ENCODE data around the gene PCAT7.

The PCAT7 gene

GRCh38 chr9:94599102-94599501 lies 44.2 kb downstream of the PCAT7 start:
- Histone ChIP-seq H3K27ac (replicated peaks; ENCODE audit: low read length) (no peak overlapping the region), H4K8ac (ENCODE audit: low read depth, low read length) (no peak overlapping the region), H2AFZ (ENCODE audit: low read length) (no peak overlapping the region), H2BK5ac (ENCODE audit: low read length) (no peak overlapping the region), H3K4ac (ENCODE audit: low read length) (no peak overlapping the region), H3K9ac (ENCODE audit: low read depth, low read length, poor library complexity) (no peak overlapping the region), H3K36me3 (replicated peaks in 1 of 2; ENCODE audit: control insufficient read depth in 2 of 2, insufficient read depth in 2 of 2, low read length in 2 of 2) (no peaks in the 10 kb centered on the region), H4K91ac (ENCODE audit: low read depth, low read length, poor library complexity) (no peak overlapping the region), H3K14ac (ENCODE audit: low read length) (no peak overlapping the region), H2BK12ac (ENCODE audit: low read length) (no peak overlapping the region), H2BK120ac (ENCODE audit: low read depth, low read length) (no peak overlapping the region), H3K9me3 (replicated peaks in 1 of 2; ENCODE audit: control insufficient read depth in 2 of 2, insufficient read depth in 1 of 2, low read depth in 1 of 2, low read length in 2 of 2) (no peaks in the 10 kb centered on the region), H2AK5ac (ENCODE audit: low read depth, low read length) (no peak overlapping the region), H3K4me2 (ENCODE audit: insufficient read depth, low read length, poor library complexity, severe bottlenecking) (no peak overlapping the region), H3K23ac (ENCODE audit: low read depth, low read length, poor library complexity) (no peak overlapping the region), H3K4me3 (ENCODE audit: low read length in 2 of 2) (no peak overlapping the region), H3K79me1 (ENCODE audit: low read depth, low read length) (no peaks in the 10 kb centered on the region), H3K18ac (ENCODE audit: low read length) (no peak overlapping the region), H2BK15ac (ENCODE audit: low read length) (no peak overlapping the region), H3K27me3 (ENCODE audit: control insufficient read depth in 3 of 3, insufficient read depth in 3 of 3, low read depth in 1 of 3, low read length in 3 of 3) (peaks cover 0 to 8% (median 0%) of the 10 kb centered on the region in 3 experiments), H3K4me1 (ENCODE audit: control insufficient read depth in 2 of 2, insufficient read depth in 1 of 2, low read depth in 1 of 2, low read length in 2 of 2) (peaks cover 0 to 2% of the 10 kb centered on the region in 2 donors)
- WGBS, 2 donors (ENCODE audit: extremely low coverage in 2 of 2, insufficient read length in 2 of 2, insufficient replicate concordance in 1 of 2) = no CpG with 5 or more reads among the region's 7 CpGs
- no peak for DNase-seq (ENCODE audit: low spot score)

- Histone ChIP-seq H3K36me3 (replicated peaks in 1 of 2; ENCODE audit: control insufficient read depth in 2 of 2, insufficient read depth in 2 of 2, low read length in 2 of 2) (no peaks in the 10 kb centered on the region), H2AFZ (ENCODE audit: low read length) (peak overlapping the region; percentile 23), H2BK5ac (ENCODE audit: low read length) (peak overlapping the region; percentile 32), H2BK120ac (ENCODE audit: low read depth, low read length) (no peak overlapping the region), H4K8ac (ENCODE audit: low read depth, low read length) (no peak overlapping the region), H3K27ac (replicated peaks; ENCODE audit: low read length) (no peak overlapping the region), H3K4me2 (ENCODE audit: insufficient read depth, low read length, poor library complexity, severe bottlenecking) (no peak overlapping the region), H2BK15ac (ENCODE audit: low read length) (no peak overlapping the region), H3K18ac (ENCODE audit: low read length) (no peak overlapping the region), H2BK12ac (ENCODE audit: low read length) (no peak overlapping the region), H3K4me3 (ENCODE audit: low read length in 2 of 2) (no peak overlapping the region), H3K4ac (ENCODE audit: low read length) (no peak overlapping the region), H3K23ac (ENCODE audit: low read depth, low read length, poor library complexity) (no peak overlapping the region), H4K91ac (ENCODE audit: low read depth, low read length, poor library complexity) (no peak overlapping the region), H3K4me1 (ENCODE audit: control insufficient read depth in 2 of 2, insufficient read depth in 1 of 2, low read depth in 1 of 2, low read length in 2 of 2) (peaks cover 0 to 2% of the 10 kb centered on the region in 2 donors), H3K9ac (ENCODE audit: low read depth, low read length, poor library complexity) (no peak overlapping the region), H3K27me3 (ENCODE audit: control insufficient read depth in 3 of 3, insufficient read depth in 3 of 3, low read depth in 1 of 3, low read length in 3 of 3) (peaks cover 0 to 14% (median 0%) of the 10 kb centered on the region in 3 experiments), H2AK5ac (ENCODE audit: low read depth, low read length) (no peak overlapping the region), H3K9me3 (replicated peaks in 1 of 2; ENCODE audit: control insufficient read depth in 2 of 2, insufficient read depth in 1 of 2, low read depth in 1 of 2, low read length in 2 of 2) (no peaks in the 10 kb centered on the region), H3K79me1 (ENCODE audit: low read depth, low read length) (no peaks in the 10 kb centered on the region), H3K14ac (ENCODE audit: low read length) (no peak overlapping the region)
- WGBS, 2 donors (ENCODE audit: extremely low coverage in 2 of 2, insufficient read length in 2 of 2, insufficient replicate concordance in 1 of 2) = no CpG with 5 or more reads among the region's 8 CpGs
- DNase-seq (ENCODE audit: low spot score) = no peak
Measured at GRCh38 chr9:94600258-94600657, 45.4 kb downstream of the PCAT7 start.

DNA sequence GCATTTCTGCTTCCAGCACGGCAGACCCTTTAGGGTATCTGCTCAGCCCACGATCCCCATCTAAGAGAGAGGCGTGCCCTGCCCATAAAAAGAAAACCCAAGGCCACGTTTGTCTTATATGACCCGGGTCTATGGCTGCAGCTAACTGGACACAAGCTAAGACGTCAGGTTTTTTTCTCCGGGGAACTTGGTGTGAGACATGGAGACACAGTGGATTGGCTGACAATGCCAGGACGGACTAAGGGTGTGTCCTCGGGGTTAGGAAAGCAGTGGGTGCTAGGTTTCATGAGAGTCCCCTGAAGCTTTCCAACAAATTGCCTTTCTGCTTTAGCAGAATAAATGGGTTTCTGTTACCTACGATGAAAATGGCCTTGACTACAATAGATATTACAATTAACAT lies 45.8 kb downstream of the PCAT7 start:
- Histone ChIP-seq H3K23ac (ENCODE audit: low read depth, low read length, poor library complexity) (no peak overlapping the region), H3K18ac (ENCODE audit: low read length) (no peak overlapping the region), H3K4me1 (ENCODE audit: control insufficient read depth in 2 of 2, insufficient read depth in 1 of 2, low read depth in 1 of 2, low read length in 2 of 2) (peaks cover 0 to 2% of the 10 kb centered on the region in 2 donors), H4K8ac (ENCODE audit: low read depth, low read length) (no peak overlapping the region), H3K36me3 (replicated peaks in 1 of 2; ENCODE audit: control insufficient read depth in 2 of 2, insufficient read depth in 2 of 2, low read length in 2 of 2) (no peaks in the 10 kb centered on the region), H2BK120ac (ENCODE audit: low read depth, low read length) (no peak overlapping the region), H3K79me1 (ENCODE audit: low read depth, low read length) (no peaks in the 10 kb centered on the region), H3K4ac (ENCODE audit: low read length) (no peak overlapping the region), H2BK12ac (ENCODE audit: low read length) (no peak overlapping the region), H3K27me3 (ENCODE audit: control insufficient read depth in 3 of 3, insufficient read depth in 3 of 3, low read depth in 1 of 3, low read length in 3 of 3) (peaks cover 0 to 19% (median 0%) of the 10 kb centered on the region in 3 experiments), H3K27ac (replicated peaks; ENCODE audit: low read length) (no peak overlapping the region), H2AK5ac (ENCODE audit: low read depth, low read length) (no peak overlapping the region), H3K9me3 (replicated peaks in 1 of 2; ENCODE audit: control insufficient read depth in 2 of 2, insufficient read depth in 1 of 2, low read depth in 1 of 2, low read length in 2 of 2) (no peaks in the 10 kb centered on the region), H2BK15ac (ENCODE audit: low read length) (no peak overlapping the region), H3K4me2 (ENCODE audit: insufficient read depth, low read length, poor library complexity, severe bottlenecking) (no peak overlapping the region), H2BK5ac (ENCODE audit: low read length) (no peak overlapping the region), H4K91ac (ENCODE audit: low read depth, low read length, poor library complexity) (no peak overlapping the region), H3K14ac (ENCODE audit: low read length) (no peak overlapping the region), H2AFZ (ENCODE audit: low read length) (peak overlapping the region; percentile 23), H3K9ac (ENCODE audit: low read depth, low read length, poor library complexity) (no peak overlapping the region), H3K4me3 (ENCODE audit: low read length in 2 of 2) (no peak overlapping the region)
- no peak for DNase-seq (ENCODE audit: low spot score)
- WGBS, 2 donors (ENCODE audit: extremely low coverage in 2 of 2, insufficient read length in 2 of 2, insufficient replicate concordance in 1 of 2) = no CpG with 5 or more reads among the region's 10 CpGs

- H3K27me3 ChIP-seq (ENCODE audit: control insufficient read depth in 3 of 3, insufficient read depth in 3 of 3, low read depth in 1 of 3, low read length in 3 of 3) = peaks cover 0 to 23% (median 0%) of the 10 kb centered on the region in 3 experiments
- H2BK15ac ChIP-seq (ENCODE audit: low read length) = no peak overlapping the region
- no peak overlapping the region for H2BK5ac ChIP-seq (ENCODE audit: low read length)
- H4K8ac ChIP-seq (ENCODE audit: low read depth, low read length) = no peak overlapping the region
- no peak overlapping the region for H3K27ac ChIP-seq (replicated peaks; ENCODE audit: low read length)
- H3K9me3 ChIP-seq (replicated peaks in 1 of 2; ENCODE audit: control insufficient read depth in 2 of 2, insufficient read depth in 1 of 2, low read depth in 1 of 2, low read length in 2 of 2) = no peaks in the 10 kb centered on the region
- H2AK5ac ChIP-seq (ENCODE audit: low read depth, low read length) = no peak overlapping the region
- H3K23ac ChIP-seq (ENCODE audit: low read depth, low read length, poor library complexity) = no peak overlapping the region
- no peak overlapping the region for H3K4ac ChIP-seq (ENCODE audit: low read length)
- no peak overlapping the region for H4K91ac ChIP-seq (ENCODE audit: low read depth, low read length, poor library complexity)
- H3K14ac ChIP-seq (ENCODE audit: low read length) = no peak overlapping the region
- peaks cover 5% of the 10 kb centered on the region in 2 donors for H3K4me1 ChIP-seq (ENCODE audit: control insufficient read depth in 2 of 2, insufficient read depth in 1 of 2, low read depth in 1 of 2, low read length in 2 of 2)
- peak overlapping the region; percentile 73 for H3K9ac ChIP-seq (ENCODE audit: low read depth, low read length, poor library complexity)
- H3K4me2 ChIP-seq (ENCODE audit: insufficient read depth, low read length, poor library complexity, severe bottlenecking) = no peak overlapping the region
- no peak for DNase-seq (ENCODE audit: low spot score)
- H2BK12ac ChIP-seq (ENCODE audit: low read length) = no peak overlapping the region
- H3K4me3 ChIP-seq (ENCODE audit: low read length in 2 of 2) = no peak overlapping the region
- H3K79me1 ChIP-seq (ENCODE audit: low read depth, low read length) = no peaks in the 10 kb centered on the region
- no peak overlapping the region for H2BK120ac ChIP-seq (ENCODE audit: low read depth, low read length)
- H2AFZ ChIP-seq (ENCODE audit: low read length) = no peak overlapping the region
- H3K18ac ChIP-seq (ENCODE audit: low read length) = no peak overlapping the region
- H3K36me3 ChIP-seq (replicated peaks in 1 of 2; ENCODE audit: control insufficient read depth in 2 of 2, insufficient read depth in 2 of 2, low read length in 2 of 2) = no peaks in the 10 kb centered on the region
- WGBS, 2 donors (ENCODE audit: extremely low coverage in 2 of 2, insufficient read length in 2 of 2, insufficient replicate concordance in 1 of 2) = no CpG with 5 or more reads among the region's 6 CpGs
Measured at GRCh38 chr9:94602666-94603065, 47.8 kb downstream of the PCAT7 start.

Data from neuronal stem cell (in vitro differentiated cells).